RWPE2 (cell line): ENCODE measurements around the gene CTSC.

Experiments used
- ATAC-seq: fragments of 200-7000 bp; cut with Tn5 transposase; 3 replicates; pipeline ENCODE4 v1.9.1; 2021; ENCODE audit warnings: low read depth
- DNase-seq: peaks from one replicate; pipeline ENCODE4 v3.0.0-alpha.2; 2020; ENCODE audit warnings: low spot score
- H3K27ac ChIP-seq: fragments of 450-650 bp; 2 replicates; pipeline ENCODE4 v1.5.1; 2017; ENCODE audit warnings: mild to moderate bottlenecking; ENCODE audit not compliant: poor library complexity, severe bottlenecking
- H3K27me3 ChIP-seq: fragments of 250-450 bp; sonication (Bioruptor Pico); 2 replicates; pipeline ENCODE4 v1.5.1; 2021; ENCODE audit warnings: mild to moderate bottlenecking, moderate library complexity; ENCODE audit not compliant: insufficient read depth, poor library complexity, severe bottlenecking
- H3K36me3 ChIP-seq: fragments of 250-450 bp; sonication (Bioruptor Pico); 2 replicates; pipeline ENCODE4 v1.5.1; 2020; ENCODE audit warnings: low read depth, mild to moderate bottlenecking, moderate library complexity
- H3K4me1 ChIP-seq: fragments of 250-450 bp; sonication (Bioruptor Pico); 2 replicates; pipeline ENCODE4 v1.5.1; 2021; ENCODE audit warnings: mild to moderate bottlenecking, moderate library complexity; ENCODE audit not compliant: insufficient read depth, poor library complexity, severe bottlenecking
- H3K4me3 ChIP-seq: fragments of 250-450 bp; sonication (Bioruptor Pico); 2 replicates; pipeline ENCODE4 v1.5.1; 2021; ENCODE audit warnings: mild to moderate bottlenecking, moderate library complexity; ENCODE audit not compliant: severe bottlenecking
- H3K9me3 ChIP-seq: fragments of 250-450 bp; sonication (Bioruptor Pico); 2 replicates; pipeline ENCODE4 v1.5.1; 2021; ENCODE audit warnings: mild to moderate bottlenecking, moderate library complexity; ENCODE audit not compliant: severe bottlenecking
- TF ChIP-seq, protein P1 (sequence below): fragments of 450-650 bp; IDR thresholded peaks from one replicate; pipeline ENCODE4 v1.5.1; 2017; ENCODE audit warnings: mild to moderate bottlenecking, moderate library complexity; ENCODE audit not compliant: poor library complexity, severe bottlenecking

Gene CTSC

DNA sequence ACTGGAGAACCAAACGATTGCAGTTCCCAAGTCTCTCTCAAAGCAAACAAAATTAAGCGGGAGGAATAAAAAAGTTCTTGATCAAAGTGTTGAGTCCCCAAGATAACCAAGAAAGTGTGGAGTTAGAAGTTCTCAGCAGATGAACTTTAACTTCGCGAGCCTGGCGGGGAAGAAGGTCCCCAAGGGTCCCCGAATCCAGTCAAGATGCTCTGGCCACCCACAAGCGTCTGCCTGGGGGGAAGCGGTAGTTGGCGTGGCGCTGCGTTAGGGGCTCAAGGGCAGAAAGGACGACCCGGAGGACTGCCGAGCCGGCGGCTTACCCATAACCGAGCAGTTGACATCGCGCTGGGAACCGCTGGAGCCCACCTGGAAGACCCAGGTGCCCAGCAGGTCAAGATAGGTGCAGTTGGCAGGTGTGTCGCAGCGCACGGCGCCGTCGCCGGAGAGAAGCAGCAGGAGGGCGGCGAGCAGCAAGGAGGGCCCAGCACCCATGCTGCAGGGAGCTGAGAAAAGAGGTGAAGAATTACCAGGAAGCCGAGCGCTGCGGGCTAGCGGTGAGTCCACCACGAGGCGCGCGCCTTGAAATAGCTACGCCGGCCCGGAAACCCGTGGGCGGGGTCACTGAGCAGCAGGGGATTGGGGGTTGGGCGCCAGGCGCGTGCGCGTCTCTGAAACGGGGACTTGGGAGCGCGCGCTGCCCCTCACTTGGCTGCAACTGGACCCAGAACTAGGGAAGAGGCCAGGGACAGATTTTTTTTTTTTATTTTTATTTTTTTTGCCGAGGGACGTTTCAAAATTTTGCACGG, at the start of gene CTSC:
Gene CTSC (minus strand): TSS at position 556 of the 806 bp plus-strand sequence. CDS start 64 bp downstream, at position 492.
- peak within 1 kb of the TSS; percentile 58 for H3K27ac ChIP-seq
- H3K4me3 ChIP-seq, result peak within 1 kb of the TSS; percentile 90
- H3K36me3 ChIP-seq, result peaks cover 36% of the 10 kb centered on the region
- H3K9me3 ChIP-seq, result no peaks in the 10 kb centered on the region
- peaks cover 40% of the 10 kb centered on the region for H3K4me1 ChIP-seq
- ATAC-seq (peak; percentile 92), DNase-seq (peak; percentile 94)
- TF ChIP-seq, protein P1, sequence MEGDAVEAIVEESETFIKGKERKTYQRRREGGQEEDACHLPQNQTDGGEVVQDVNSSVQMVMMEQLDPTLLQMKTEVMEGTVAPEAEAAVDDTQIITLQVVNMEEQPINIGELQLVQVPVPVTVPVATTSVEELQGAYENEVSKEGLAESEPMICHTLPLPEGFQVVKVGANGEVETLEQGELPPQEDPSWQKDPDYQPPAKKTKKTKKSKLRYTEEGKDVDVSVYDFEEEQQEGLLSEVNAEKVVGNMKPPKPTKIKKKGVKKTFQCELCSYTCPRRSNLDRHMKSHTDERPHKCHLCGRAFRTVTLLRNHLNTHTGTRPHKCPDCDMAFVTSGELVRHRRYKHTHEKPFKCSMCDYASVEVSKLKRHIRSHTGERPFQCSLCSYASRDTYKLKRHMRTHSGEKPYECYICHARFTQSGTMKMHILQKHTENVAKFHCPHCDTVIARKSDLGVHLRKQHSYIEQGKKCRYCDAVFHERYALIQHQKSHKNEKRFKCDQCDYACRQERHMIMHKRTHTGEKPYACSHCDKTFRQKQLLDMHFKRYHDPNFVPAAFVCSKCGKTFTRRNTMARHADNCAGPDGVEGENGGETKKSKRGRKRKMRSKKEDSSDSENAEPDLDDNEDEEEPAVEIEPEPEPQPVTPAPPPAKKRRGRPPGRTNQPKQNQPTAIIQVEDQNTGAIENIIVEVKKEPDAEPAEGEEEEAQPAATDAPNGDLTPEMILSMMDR, result no peak
- no peaks in the 10 kb centered on the region for H3K27me3 ChIP-seq

DNA sequence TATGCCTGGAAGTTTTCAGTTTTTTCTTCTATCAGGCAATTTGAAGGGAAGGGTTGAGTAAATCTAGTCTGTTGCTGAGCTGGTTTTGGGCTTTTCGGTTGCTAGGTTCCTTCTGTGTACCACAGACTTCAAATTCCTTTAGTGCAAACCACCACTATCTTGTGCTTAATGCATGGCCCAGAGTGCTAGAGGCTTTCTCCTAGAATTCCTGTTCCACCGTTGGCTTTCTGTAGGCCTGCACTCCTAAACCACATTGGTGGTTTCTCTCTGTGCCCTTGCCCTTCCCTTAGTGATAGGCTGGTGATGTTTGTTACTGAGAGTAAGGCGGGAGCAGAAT, 47.1 kb upstream of the CTSC start:
- DNase-seq, result no peak

DNA sequence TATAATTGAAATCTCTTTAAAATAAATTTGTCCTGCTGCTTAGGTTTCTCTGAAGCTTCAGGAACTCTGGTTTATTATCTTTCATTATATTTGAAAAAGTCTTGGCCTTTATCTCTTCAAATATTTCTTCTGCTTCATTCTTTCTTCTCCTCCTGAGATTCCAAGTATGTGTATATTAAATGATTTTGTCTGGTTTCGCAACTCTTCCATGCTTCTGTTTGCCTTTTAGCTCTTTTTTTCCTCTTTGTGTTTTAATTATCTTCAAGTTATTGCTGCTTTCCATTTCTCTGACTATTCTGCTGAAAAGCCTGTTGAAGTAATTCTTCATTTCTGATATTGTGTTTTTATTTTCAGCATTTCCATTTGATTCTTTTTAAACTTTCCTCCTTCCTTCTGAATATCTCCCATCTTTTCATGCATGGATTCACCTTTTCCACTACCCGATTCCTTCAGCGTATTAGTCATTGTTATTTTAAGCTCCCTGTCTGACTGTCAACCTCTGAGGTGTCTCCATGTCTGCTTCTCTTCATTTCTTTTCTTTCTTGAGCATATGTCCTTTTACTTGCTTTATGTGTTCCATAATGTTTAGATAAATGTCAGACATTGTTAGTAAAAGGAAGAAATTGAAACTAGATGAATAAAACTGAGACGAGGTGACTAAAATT, 46.6 kb upstream of the CTSC start:
- TF ChIP-seq, protein P1, result no peak
- H3K36me3 ChIP-seq, result peaks cover 3% of the 10 kb centered on the region; the same call in 1 of the 2 replicates
- no peaks in the 10 kb centered on the region for H3K9me3 ChIP-seq
- peak overlapping the region; percentile 31 for H3K27ac ChIP-seq
- no peaks in the 10 kb centered on the region for H3K27me3 ChIP-seq
- no peak for DNase-seq
- no peak overlapping the region for H3K4me3 ChIP-seq
- H3K4me1 ChIP-seq, result peaks cover 12% of the 10 kb centered on the region
- ATAC-seq, result peak; percentile 82

More for the DNA sequence above, 47.1 kb upstream of the CTSC start:
- TF ChIP-seq, protein P1, result no peak
- Histone ChIP-seq H3K27me3 (no peaks in the 10 kb centered on the region), H3K27ac (peak overlapping the region; percentile 31), H3K4me3 (no peak overlapping the region), H3K4me1 (peaks cover 12% of the 10 kb centered on the region), H3K36me3 (peaks cover 3% of the 10 kb centered on the region; the same call in 1 of the 2 replicates), H3K9me3 (no peaks in the 10 kb centered on the region)
- no peak for ATAC-seq

DNA sequence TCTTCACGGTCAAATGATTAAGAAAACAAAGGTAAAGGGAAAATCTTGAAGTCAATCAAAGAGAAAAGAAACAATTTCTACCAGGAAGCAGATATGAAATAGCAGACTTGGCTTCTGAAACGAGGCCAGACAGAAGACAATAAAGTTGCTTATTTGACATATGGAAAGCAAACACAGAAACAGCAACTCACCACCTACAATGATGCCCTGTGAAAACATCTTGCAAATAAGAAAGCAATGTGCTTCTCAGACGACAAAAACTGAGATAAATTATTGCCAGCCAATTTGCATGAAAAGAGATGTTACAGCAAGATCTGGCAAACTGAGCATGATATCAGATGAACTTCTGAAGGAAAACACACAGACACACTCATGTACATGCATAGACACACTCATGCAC, 45.9 kb upstream of the CTSC start:
- no peak for DNase-seq
- no peak for ATAC-seq
- H3K9me3 ChIP-seq, result no peaks in the 10 kb centered on the region

More for the DNA sequence above, 45.9 kb upstream of the CTSC start:
- Histone ChIP-seq H3K36me3 (peaks cover 3% of the 10 kb centered on the region; the same call in 1 of the 2 replicates), H3K4me1 (peaks cover 12% of the 10 kb centered on the region), H3K4me3 (no peak overlapping the region), H3K27me3 (no peaks in the 10 kb centered on the region), H3K27ac (no peak overlapping the region)
- TF ChIP-seq, protein P1, result no peak
